GM19468 (cell line): ENCODE data around the gene OR11L1.

Experiments used
- ATAC-seq: cut with Tn5 transposase; IDR thresholded peaks from one replicate; pipeline ENCODE4 v1.9.1; 2021; ENCODE audit warnings: mild to moderate bottlenecking, moderate library complexity, moderate number of reproducible peaks; ENCODE audit not compliant: unreplicated experiment; ENCODE audit errors: extremely low read depth

OR11L1 gene

GRCh38 chr1:247822060-247822459, 19.6 kb downstream of the OR11L1 start:
- ATAC-seq: no peak

- ATAC-seq: no peak
These were observed 29.1 kb downstream of the OR11L1 start for GRCh38 chr1:247812637-247813036.

- ATAC-seq: no peak
These were observed 44.2 kb downstream of the OR11L1 start for GRCh38 chr1:247797518-247797917.
